Bronchial epithelial cell (primary cell): Measurements from ENCODE around the gene USP40. TPM values are rescaled to one million over a fixed set of nuclear protein-coding genes. Genes with fewer than 3 reads are reported as not detected.
"Not testable (repeated sequence)": the region's sequence is repeated elsewhere in the genome, so short reads cannot be mapped to it uniquely, and the experiment has no call there.

Source experiments
- DNase-seq: peaks from one replicate; pipeline ENCODE4 v3.0.0-alpha.2; 2010; ENCODE audit warnings: low read depth
- FAIRE-seq: peaks from 2 replicates; lab custom pipeline; 2011; peaks lifted over from hg19 to GRCh38; lab: Jason Lieb, UNC
- H3K27me3 ChIP-seq: 2 replicates; pipeline ENCODE4 v1.5.1; 2011; ENCODE audit warnings: low read length; ENCODE audit not compliant: control insufficient read depth, insufficient read depth
- H3K36me3 ChIP-seq: 2 replicates; pipeline ENCODE4 v1.5.1; 2011; ENCODE audit warnings: low read length; ENCODE audit not compliant: control insufficient read depth, insufficient read depth
- H3K4me3 ChIP-seq: 2 replicates; pipeline ENCODE4 v1.5.1; 2011; ENCODE audit warnings: mild to moderate bottlenecking, low read depth, low read length, control low read depth
- total RNA-seq: library from RNA; depleted of rRNA; stranded (reverse); fragments of >200 nt; gene quantifications from 2 replicates; pipeline ENCODE4 v1.2.1, GENCODE V29; 2014
- TF ChIP-seq, protein P1 (sequence below): IDR thresholded peaks from 2 replicates; pipeline ENCODE4 v1.5.1; 2011; ENCODE audit warnings: mild to moderate bottlenecking, moderate library complexity, low read length, control low read depth, inconsistent platforms; ENCODE audit not compliant: insufficient read depth, severe bottlenecking

Gene USP40
- total RNA-seq, 1 donor from 2014 or later: 21.1 TPM

DNA sequence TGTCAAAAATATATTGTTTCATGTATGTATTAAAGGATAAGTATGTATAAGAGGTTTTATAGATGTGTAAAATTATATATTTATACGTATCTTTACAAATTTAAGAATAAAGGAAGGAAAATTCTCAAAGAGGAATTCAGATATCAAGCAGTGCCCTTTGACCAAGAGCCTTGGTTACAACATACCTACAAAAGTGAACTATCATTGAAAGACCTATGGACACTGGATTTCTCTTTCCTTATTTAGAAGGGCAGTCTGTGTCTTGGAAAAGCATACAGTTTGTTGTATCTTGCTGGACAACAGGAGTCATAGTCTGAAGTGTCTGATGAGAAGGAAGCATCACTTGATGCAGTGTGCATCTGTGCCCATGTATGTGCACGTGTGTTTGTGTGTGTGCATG lies 21.8 kb upstream of the USP40 start:
- FAIRE-seq: peak; percentile 91
- no peak for DNase-seq
- Histone ChIP-seq H3K36me3 (no peaks in the 10 kb centered on the region), H3K4me3 (no peak overlapping the region), H3K27me3 (no peaks in the 10 kb centered on the region)
- TF ChIP-seq, protein P1, sequence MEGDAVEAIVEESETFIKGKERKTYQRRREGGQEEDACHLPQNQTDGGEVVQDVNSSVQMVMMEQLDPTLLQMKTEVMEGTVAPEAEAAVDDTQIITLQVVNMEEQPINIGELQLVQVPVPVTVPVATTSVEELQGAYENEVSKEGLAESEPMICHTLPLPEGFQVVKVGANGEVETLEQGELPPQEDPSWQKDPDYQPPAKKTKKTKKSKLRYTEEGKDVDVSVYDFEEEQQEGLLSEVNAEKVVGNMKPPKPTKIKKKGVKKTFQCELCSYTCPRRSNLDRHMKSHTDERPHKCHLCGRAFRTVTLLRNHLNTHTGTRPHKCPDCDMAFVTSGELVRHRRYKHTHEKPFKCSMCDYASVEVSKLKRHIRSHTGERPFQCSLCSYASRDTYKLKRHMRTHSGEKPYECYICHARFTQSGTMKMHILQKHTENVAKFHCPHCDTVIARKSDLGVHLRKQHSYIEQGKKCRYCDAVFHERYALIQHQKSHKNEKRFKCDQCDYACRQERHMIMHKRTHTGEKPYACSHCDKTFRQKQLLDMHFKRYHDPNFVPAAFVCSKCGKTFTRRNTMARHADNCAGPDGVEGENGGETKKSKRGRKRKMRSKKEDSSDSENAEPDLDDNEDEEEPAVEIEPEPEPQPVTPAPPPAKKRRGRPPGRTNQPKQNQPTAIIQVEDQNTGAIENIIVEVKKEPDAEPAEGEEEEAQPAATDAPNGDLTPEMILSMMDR: no peak

- Histone ChIP-seq H3K36me3 (no peaks in the 10 kb centered on the region), H3K4me3 (no peak overlapping the region), H3K27me3 (no peaks in the 10 kb centered on the region)
- TF ChIP-seq, protein P1: no peak
- FAIRE-seq (peak; percentile 32), DNase-seq (no peak)
Observed at GRCh38 chr2:233584210-233584609, 17.6 kb upstream of the USP40 start.

- not testable (repeated sequence) for H3K36me3 ChIP-seq, DNase-seq, H3K27me3 ChIP-seq, FAIRE-seq, H3K4me3 ChIP-seq
Observed at GRCh38 chr2:233583217-233583965, 16.8 kb upstream of the USP40 start.

- not testable (repeated sequence) for FAIRE-seq, DNase-seq, H3K4me3 ChIP-seq, H3K36me3 ChIP-seq, H3K27me3 ChIP-seq
Observed at GRCh38 chr2:233577341-233577740, 10.8 kb upstream of the USP40 start.

DNA sequence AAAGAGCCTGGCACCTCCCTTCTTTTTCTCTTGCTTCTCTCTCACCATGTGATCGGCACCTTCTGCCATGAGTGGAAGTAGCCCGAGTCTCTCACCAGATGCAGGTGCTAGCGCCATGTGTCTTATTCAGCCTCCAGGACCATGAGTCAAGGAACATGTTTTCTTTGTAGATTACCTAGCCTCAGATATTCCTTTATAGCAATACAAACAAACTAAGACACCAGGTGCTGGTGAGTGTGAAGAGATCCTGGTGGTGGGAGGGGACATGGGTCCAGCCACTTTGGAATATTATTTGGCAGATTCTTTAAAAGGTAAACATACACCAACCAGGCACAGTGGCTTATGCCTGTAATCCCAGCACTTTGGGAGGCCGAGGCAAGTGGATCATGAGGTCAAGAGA lies 5.9 kb upstream of the USP40 start:
- FAIRE-seq (no peak), DNase-seq (no peak)
- TF ChIP-seq, protein P1: no peak
- no peak overlapping the region for H3K4me3 ChIP-seq
- no peaks in the 10 kb centered on the region for H3K27me3 ChIP-seq
- H3K36me3 ChIP-seq: no peaks in the 10 kb centered on the region

GRCh38 chr2:233571462-233571861 lies 4.9 kb upstream of the USP40 start:
- no peak overlapping the region for H3K4me3 ChIP-seq
- TF ChIP-seq, protein P1: no peak
- FAIRE-seq: no peak
- no peaks in the 10 kb centered on the region for H3K36me3 ChIP-seq
- DNase-seq: no peak
- H3K27me3 ChIP-seq: no peaks in the 10 kb centered on the region

GRCh38 chr2:233571001-233571400 lies 4.4 kb upstream of the USP40 start:
- Histone ChIP-seq H3K27me3 (no peaks in the 10 kb centered on the region), H3K4me3 (no peak overlapping the region), H3K36me3 (no peaks in the 10 kb centered on the region)
- no peak for DNase-seq
- TF ChIP-seq, protein P1: no peak
- FAIRE-seq: no peak
